ENCODE data around the gene SLC25A26.

GRCh38 chr3:66401675-66402491 lies 181.1 kb downstream of the SLC25A26 start:
- TF ChIP-seq, protein P1, sequence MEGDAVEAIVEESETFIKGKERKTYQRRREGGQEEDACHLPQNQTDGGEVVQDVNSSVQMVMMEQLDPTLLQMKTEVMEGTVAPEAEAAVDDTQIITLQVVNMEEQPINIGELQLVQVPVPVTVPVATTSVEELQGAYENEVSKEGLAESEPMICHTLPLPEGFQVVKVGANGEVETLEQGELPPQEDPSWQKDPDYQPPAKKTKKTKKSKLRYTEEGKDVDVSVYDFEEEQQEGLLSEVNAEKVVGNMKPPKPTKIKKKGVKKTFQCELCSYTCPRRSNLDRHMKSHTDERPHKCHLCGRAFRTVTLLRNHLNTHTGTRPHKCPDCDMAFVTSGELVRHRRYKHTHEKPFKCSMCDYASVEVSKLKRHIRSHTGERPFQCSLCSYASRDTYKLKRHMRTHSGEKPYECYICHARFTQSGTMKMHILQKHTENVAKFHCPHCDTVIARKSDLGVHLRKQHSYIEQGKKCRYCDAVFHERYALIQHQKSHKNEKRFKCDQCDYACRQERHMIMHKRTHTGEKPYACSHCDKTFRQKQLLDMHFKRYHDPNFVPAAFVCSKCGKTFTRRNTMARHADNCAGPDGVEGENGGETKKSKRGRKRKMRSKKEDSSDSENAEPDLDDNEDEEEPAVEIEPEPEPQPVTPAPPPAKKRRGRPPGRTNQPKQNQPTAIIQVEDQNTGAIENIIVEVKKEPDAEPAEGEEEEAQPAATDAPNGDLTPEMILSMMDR (IDR thresholded peaks at IDR 0.05) = no peak
- TF ChIP-seq POLR2A (IDR thresholded peaks at IDR 0.05) (no peak), EP300 (IDR thresholded peaks at IDR 0.05) (no peak), POLR2AphosphoS5 (IDR thresholded peaks at IDR 0.05) (no peak)

All from sigmoid colon (tissue), 4 donors.